ENCODE measurements around the gene CELF5. TPM values are rescaled to one million over a fixed set of nuclear protein-coding genes. Genes with fewer than 3 reads are reported as not detected.
"Not testable (repeated sequence)": the region's sequence is repeated elsewhere in the genome, so short reads cannot be mapped to it uniquely, and the experiment has no call there.

The CELF5 gene
- total RNA-seq, 1 experiment from 2014 or later, result not detected

- no peaks in the 10 kb centered on the region for H3K27me3 ChIP-seq
- H3K9me3 ChIP-seq, result no peaks in the 10 kb centered on the region
- no peak overlapping the region for H3K4me3 ChIP-seq
- peaks cover 3% of the 10 kb centered on the region; the same call in 1 of the 2 replicates for H3K36me3 ChIP-seq
- no peak for DNase-seq
Measured at GRCh38 chr19:3187662-3188511, 36.6 kb upstream of the CELF5 start.

DNA sequence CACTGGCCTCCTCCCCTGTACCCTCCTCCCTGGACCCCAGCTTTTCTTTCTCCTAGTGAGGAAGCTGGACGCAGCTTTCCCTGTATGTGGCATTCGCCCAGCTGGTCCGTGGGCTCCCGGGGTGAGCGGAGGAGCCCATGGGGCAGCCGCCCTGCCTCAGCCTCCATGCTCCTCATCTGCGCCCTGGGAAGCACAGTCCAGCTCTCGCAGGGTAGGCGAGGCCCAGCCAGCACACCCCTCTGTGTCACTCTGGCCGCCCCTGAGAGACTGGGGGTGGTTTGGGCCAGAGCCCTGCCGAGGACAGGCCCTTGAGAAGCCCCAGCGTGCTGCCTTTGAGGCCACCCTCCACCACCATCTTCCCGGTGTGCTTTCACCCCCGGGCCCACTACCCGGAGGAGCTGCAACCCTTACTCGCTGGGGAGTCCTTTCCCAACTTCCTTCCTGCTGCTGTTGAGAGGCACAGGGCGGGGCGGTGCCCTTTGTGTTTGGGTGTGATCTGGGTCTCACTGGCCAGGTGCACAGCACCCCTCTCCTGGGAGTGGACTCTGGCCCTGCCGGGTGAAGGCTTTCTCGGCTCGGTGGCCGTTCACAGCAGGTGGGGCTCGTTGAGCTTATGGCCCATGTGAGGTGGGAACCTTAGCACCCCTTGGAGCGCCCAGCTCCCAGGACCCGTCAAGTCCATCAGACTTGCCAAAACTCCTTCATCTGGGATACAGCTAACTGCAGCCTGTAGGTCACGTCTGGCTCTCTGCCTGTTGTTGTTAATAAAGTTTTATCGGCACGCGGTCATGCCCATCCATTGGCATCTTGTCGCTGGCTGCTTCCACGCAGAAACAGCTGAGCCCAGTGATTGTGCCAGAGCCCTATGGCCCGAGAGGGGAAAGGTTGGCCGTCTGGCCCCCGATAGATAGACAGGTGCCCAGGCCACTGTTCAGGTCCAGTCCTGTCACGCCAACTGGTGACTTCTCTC, 35.5 kb upstream of the CELF5 start:
- DNase-seq, result no peak
- H3K4me3 ChIP-seq, result no peak overlapping the region
- no peaks in the 10 kb centered on the region for H3K27me3 ChIP-seq
- H3K36me3 ChIP-seq, result peaks cover 3% of the 10 kb centered on the region; the same call in 1 of the 2 replicates
- no peaks in the 10 kb centered on the region for H3K9me3 ChIP-seq

DNA sequence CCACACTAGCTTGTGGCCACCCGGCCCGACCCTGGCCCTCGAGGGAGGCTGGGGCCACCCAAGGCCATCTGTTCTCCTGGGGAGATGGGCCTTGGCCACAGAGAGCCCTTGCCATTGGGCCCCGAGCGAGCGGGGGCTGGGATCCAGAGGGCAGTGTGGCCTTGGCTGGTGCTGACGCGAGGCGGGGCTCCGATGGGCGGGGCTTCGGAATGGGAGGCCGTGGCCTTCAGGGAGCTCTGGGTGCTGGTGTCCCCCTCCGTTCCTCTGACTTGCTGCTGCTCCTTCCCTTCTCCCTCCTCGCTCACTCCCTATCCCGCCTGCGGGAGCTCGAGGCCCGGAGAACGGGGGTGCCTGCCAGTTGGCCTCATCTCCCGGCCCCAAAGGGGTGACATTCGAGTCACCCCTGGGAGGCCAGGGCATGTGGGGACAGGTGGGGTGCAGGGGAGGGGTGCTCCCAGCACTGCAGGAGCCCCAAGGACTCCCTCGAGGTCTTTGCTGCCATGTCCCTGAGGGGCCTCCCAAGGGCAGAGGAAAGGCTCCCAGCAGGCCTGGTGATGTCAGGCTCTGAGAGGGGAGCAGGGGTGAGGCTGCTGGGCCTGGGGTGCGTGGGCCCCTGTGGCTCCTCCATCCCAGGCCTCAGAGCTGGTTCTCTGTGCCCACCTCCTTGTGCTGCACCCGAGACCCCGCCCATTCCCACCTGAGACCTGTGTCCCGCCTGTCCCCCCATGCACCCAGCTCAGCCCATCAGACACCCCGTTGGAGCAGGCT, 34.6 kb upstream of the CELF5 start:
- H3K27me3 ChIP-seq, result no peaks in the 10 kb centered on the region
- DNase-seq, result no peak
- no peaks in the 10 kb centered on the region for H3K9me3 ChIP-seq
- peaks cover 3% of the 10 kb centered on the region; the same call in 1 of the 2 replicates for H3K36me3 ChIP-seq
- no peak overlapping the region for H3K4me3 ChIP-seq

- H3K27me3 ChIP-seq, result no peaks in the 10 kb centered on the region
Measured at GRCh38 chr19:3190470-3190770, 34.0 kb upstream of the CELF5 start.

DNA sequence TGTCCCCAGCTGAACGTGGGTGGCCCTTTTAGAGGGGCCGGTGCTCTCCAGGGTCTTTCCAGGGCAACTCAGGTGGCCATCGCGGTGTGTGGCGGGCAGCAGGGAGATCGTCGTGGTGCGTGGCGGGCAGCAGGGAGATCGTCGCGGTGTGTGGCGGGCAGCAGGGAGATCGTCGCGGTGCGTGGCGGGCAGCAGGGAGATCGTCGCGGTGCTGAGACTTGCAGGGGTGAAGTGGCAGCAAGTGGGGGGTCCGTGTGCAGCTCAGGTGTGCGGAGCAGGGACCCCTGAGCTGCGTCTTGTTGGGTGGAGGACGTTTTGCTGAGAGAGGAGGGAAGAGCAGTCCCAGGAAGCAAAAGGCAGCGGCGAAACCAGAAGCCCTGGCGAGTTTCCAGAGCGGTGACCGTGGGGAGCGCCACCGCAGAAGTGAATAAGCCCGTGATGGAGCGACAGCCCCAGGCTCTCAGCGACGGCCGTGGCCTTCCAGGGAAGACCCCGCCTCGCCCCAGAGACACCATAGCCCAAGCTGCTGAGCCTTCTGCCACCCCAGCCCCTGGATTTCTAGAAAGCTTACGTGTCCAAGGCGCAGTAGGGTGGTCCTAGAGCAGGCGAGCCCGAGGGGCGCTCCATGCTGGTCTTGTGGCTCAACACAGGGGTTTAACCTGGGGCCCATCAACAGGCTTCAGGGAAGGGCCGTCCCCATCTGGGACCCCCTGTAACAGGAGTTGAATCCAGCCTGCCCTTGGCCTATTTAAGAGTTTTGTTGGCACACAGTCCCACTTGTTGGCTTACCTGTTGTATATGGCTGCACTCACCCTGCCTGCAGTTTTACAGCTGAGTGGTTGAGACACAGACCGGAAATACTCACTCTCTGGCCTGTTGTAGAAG, 33.3 kb upstream of the CELF5 start:
- DNase-seq, result no peak
- Histone ChIP-seq H3K27me3 (no peaks in the 10 kb centered on the region), H3K9me3 (no peaks in the 10 kb centered on the region), H3K4me3 (no peak overlapping the region), H3K36me3 (peaks cover 3% of the 10 kb centered on the region; the same call in 1 of the 2 replicates)

More at GRCh38 chr19:3190470-3190770, 34.0 kb upstream of the CELF5 start:
- no peaks in the 10 kb centered on the region for H3K9me3 ChIP-seq
- H3K4me3 ChIP-seq, result no peak overlapping the region
- peaks cover 3% of the 10 kb centered on the region; the same call in 1 of the 2 replicates for H3K36me3 ChIP-seq
- DNase-seq, result no peak

DNA sequence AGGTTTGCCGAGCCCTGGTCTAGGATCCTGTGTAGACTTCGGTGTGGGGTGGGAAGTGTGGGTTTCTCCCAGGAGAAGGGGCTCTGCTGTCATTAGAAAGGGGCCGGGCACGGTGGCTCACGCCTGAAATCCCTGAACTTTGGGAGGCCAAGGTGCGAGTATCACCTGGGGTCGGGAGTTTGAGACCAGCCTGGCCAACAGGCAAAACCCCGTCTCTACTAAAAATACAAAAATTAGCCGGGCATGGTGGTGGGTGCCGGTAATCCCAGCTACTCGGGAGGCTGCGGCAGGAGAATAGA, 32.7 kb upstream of the CELF5 start:
- H3K4me3 ChIP-seq, H3K9me3 ChIP-seq, DNase-seq, H3K27me3 ChIP-seq, H3K36me3 ChIP-seq: not testable (repeated sequence)

DNA sequence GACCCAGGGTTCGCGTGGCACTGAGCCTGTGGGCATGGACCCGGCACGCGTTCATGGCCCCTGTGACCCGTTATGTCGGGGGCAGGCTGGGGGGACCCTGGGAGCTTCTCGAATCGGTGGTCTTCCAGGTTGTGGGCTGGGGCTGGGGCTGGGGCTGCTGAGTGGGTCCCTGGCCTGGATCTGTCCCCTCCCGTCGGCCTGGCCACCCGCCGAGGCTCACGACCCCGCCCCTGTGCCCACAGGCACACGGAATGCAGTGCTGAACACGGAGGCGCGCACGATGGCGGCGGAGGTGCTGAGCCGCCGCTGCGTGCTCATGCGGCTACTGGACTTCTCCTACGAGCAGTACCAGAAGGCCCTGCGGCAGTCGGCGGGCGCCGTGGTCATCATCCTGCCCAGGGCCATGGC, 32.2 kb upstream of the CELF5 start:
- Histone ChIP-seq H3K36me3 (peaks cover 3% of the 10 kb centered on the region; the same call in 1 of the 2 replicates), H3K4me3 (no peak overlapping the region), H3K27me3 (no peaks in the 10 kb centered on the region), H3K9me3 (no peaks in the 10 kb centered on the region)
- no peak for DNase-seq

DNA sequence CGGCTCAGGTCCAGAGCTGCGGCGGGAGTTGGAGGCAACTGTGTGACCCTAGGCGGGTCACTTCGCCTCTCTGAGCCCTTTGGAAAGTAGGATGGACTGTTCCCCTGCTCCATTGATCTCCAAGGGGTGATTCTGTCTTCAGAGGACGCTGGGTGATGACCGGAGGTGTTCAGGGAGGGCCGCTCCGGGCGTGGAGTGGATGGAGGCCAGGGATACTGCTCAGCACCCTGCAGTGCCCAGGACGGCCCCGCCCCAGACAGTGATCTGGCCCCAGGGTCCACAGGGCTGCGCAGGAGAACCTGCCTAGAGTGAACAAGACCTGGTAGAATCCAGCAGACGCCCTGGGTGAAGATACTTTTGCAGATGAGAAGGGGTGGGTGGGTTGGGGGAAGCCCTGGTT, 31.8 kb upstream of the CELF5 start:
- Histone ChIP-seq H3K36me3 (no peaks in the 10 kb centered on the region; the same call in 1 of the 2 replicates), H3K27me3 (no peaks in the 10 kb centered on the region), H3K9me3 (no peaks in the 10 kb centered on the region), H3K4me3 (no peak overlapping the region)
- DNase-seq, result no peak

DNA sequence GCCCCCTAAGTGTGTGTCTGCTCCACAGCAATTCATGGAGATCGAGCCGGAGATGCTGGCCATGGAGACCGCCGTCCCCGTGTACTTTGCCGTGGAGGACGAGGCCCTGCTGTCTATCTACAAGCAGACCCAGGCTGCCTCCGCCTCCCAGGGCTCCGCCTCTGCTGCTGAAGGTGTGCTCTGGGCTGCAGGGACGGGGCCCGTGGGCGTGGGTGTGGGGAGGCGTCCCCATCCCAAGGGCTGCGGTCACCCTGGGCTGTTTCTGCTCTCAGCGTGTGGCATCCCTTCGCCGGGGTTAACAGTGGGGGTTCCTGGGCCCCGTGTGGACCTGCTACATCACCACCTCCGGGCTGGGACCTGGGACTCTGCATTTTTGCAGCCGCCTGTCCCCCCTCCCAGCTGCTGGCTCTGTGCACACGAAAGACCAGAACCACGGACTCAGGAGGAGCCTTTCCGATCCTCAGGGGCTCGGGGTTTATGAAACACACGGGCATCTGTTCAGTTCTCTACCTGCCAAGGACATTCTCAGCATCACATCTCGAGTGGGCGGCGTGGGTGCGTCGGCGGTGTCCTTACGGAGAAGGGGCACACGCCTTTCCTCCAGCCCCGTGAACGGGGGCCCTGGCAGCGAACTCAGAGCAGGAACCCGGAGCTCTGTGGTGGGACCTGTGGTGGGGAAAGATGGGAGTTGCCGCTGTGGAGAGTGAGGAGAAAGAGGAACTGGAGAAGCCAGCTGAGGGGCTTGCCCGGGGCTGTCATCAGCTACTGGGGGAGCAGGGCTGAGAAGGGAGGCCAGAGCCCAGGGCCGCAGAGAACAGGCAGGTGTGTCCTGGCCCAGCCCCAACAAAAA, 31.0 kb upstream of the CELF5 start:
- no peaks in the 10 kb centered on the region; the same call in 1 of the 2 replicates for H3K36me3 ChIP-seq
- no peak for DNase-seq

DNA sequence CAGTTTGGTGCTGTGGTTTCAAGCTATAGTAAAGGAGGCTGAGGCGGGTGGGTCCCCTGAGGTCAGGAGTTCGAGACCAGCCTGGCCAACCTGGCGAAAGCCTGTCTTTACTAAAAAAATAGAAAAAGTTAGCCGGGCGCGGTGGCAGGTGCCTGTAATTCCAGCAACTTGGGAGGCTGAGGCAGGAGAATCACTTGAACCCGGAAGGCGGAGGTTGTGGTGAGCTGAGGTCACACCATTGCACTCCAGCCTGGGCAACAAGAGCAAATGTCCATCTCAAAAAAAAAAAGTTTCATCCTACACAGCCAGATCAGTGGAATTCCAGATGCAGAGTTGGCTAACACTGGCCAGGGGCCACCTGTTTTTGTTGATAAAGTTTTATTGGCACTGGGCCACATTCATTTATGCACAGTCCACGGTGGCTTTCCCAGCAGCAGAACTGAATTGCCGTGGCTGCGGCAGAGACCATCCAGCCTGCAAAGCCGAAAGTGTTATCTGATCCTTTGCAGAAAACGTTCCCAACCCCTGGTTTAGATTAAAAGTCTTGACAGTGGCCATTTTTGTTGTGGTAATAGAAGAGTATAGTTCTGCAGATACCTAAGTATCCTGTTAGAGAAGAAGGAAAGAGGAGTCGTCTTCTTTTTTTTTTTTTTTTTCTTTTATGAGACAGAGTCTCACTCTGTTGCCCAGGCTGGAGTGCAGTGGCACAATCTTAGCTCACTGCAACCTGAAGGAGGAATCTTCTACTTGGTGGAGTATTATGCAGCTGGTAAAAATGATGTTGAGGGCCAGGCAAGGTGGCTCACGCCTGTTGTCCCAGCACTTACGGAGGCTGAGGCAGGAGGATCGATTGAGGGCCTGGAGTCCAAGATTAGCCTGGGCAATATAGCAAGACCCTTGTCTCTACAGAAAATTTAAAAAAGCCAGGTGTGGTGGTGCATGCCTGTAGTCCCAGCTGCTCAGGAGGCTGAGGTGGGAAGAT, 30.1 kb upstream of the CELF5 start:
- no peak for DNase-seq
- Histone ChIP-seq H3K9me3 (no peaks in the 10 kb centered on the region), H3K27me3 (no peaks in the 10 kb centered on the region), H3K4me3 (no peak overlapping the region), H3K36me3 (no peaks in the 10 kb centered on the region)

More for the DNA sequence above, 31.0 kb upstream of the CELF5 start:
- Histone ChIP-seq H3K4me3 (no peak overlapping the region), H3K27me3 (no peaks in the 10 kb centered on the region), H3K9me3 (no peaks in the 10 kb centered on the region)

DNA sequence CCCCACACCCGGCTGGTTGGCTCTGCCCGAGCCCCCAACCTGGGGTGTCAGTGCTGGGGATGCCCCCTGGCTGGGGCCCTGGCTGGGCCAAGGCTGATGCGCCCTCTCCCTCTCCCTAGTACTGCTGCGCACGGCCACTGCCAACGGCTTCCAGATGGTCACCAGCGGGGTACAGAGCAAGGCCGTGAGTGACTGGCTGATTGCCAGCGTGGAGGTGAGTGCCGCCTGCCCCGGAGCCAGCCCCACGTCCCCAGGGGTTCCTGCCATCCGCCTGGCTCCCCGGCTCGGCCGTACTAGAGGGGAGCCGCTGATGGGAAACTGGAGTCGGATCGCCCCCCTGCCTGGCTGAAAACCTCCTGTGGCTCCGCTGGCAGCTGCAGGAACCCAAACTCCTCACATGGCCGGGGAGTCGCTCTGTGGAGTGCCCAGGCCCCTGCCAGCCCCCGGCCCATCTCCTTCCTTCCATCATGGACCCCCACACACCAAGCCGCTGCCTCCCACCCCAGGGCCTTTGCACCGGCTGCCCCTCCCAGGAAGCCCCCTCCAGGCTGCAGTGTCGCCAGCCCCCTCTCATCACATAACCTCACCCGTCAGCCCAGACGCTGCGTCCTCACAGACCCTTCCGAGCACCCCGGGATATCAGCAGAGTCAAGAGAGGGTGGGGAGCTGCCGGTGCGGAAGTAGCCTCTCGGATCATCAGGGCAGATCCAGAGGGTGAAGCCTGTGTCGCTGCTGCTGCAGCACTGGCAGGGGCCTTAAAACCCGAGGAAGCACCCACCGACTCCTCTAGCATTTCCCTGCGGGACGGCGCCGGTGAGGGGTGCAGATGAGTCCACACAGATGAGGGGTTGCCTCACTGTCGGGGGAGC, 28.2 kb upstream of the CELF5 start:
- H3K9me3 ChIP-seq, result no peaks in the 10 kb centered on the region
- DNase-seq, result no peak
- H3K27me3 ChIP-seq, result no peaks in the 10 kb centered on the region
- H3K4me3 ChIP-seq, result no peak overlapping the region
- no peaks in the 10 kb centered on the region for H3K36me3 ChIP-seq

- Histone ChIP-seq H3K9me3 (no peaks in the 10 kb centered on the region), H3K4me3 (no peak overlapping the region), H3K36me3 (no peaks in the 10 kb centered on the region), H3K27me3 (no peaks in the 10 kb centered on the region)
- no peak for DNase-seq
Measured at GRCh38 chr19:3196933-3197205, 27.6 kb upstream of the CELF5 start.

DNA sequence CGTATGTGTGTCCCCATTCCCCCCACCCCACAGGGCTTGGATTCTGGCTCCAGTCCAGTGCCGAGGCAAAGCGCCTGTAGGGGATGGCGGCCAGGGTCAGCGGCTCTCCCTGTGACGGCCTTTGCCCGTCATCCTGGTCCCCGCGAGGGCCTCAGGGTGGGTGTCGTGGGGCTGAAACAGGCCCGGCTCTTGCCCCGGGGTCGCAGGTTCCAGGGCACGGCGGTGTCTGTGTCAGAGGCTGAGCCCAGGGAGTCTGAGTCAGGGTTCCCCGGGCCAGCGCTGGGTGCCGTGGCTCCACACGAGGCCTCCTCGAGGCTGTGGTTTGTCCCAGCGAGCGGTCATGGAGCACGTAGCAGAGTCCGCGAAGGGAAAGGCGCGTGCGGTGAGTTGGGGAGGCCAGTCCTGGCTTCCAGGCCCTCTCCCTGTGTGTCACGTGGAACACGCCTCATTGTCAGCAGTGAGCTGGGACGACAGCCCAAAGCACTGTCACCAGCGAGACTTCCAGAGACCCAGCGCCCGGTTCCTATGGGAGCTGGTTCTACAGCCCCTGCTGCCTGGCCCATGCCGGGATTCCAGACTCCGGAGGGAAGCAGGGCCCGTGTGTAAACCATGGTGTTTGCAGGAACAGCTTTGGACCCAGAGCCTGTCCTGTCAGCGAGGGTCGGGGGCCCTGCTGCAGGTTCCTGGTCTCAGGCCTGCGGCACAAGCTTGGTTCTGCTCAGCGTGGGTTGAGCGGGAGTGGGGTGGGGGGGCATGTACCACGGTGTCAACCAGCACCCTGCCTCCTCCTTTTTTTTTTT, 25.4 kb upstream of the CELF5 start:
- no peaks in the 10 kb centered on the region for H3K27me3 ChIP-seq
- DNase-seq, result no peak
- H3K4me3 ChIP-seq, result no peak overlapping the region
- no peaks in the 10 kb centered on the region for H3K9me3 ChIP-seq
- H3K36me3 ChIP-seq, result no peaks in the 10 kb centered on the region

Measured in MG63 (cell line).